PC-3 (cell line): ENCODE results near the gene IRF2. TPM values are rescaled to one million over a fixed set of nuclear protein-coding genes. Genes with fewer than 3 reads are reported as not detected.
"Not testable (repeated sequence)": the region's sequence is repeated elsewhere in the genome, so short reads cannot be mapped to it uniquely, and the experiment has no call there.

Source experiments
- ATAC-seq: fragments of 200-7000 bp; cut with Tn5 transposase; 2 replicates; pipeline ENCODE4 v1.9.1; 2020; ENCODE audit warnings: mild to moderate bottlenecking, moderate library complexity
- BruUV-seq: library from RNA; stranded (reverse); fragments of 400-500 nt; replicated peaks from 2 replicates; lab custom pipeline; 2021; lab: Mats Ljungman, UMichigan
- CTCF ChIA-PET: fragments of 300-600 bp; sonication (Branson Sonifier 250); formaldehyde crosslinking; loops from one replicate; lab custom pipeline; 2022; ENCODE audit warnings: antibody characterized with exemption; lab: Charles Lee
- POLR2A ChIA-PET: fragments of 300-600 bp; sonication (Branson Sonifier 250); formaldehyde crosslinking; loops from one replicate; lab custom pipeline; 2022; ENCODE audit warnings: antibody characterized with exemption; ENCODE audit not compliant: unreplicated experiment; lab: Charles Lee
- DNase-seq: peaks from one replicate; pipeline ENCODE4 v3.0.0-alpha.2; 2015
- H2AFZ ChIP-seq: fragments of 300-600 bp; sonication (generic); 2 replicates; pipeline ENCODE4 v1.6.0; 2016; ENCODE audit warnings: antibody characterized with exemption, low read length
- H3F3A ChIP-seq: fragments of 300-600 bp; sonication (generic); one replicate; pipeline ENCODE4 v1.6.0; 2017; ENCODE audit warnings: antibody characterized with exemption, low read length, control low read depth, mild to moderate bottlenecking; ENCODE audit not compliant: unreplicated experiment
- H3K27ac ChIP-seq: fragments of 300-600 bp; sonication (generic); 2 replicates; pipeline ENCODE4 v1.5.1; 2016; ENCODE audit warnings: mild to moderate bottlenecking, low read length
- H3K27me3 ChIP-seq: fragments of 300-600 bp; sonication (generic); 2 replicates; pipeline ENCODE4 v1.6.1; 2016; ENCODE audit warnings: low read length, mixed read lengths
- H3K36me3 ChIP-seq: fragments of 300-600 bp; sonication (generic); 2 replicates; pipeline ENCODE4 v1.6.1; 2016; ENCODE audit warnings: low read depth, mixed run types, low read length, mixed read lengths
- H3K4me1 ChIP-seq: fragments of 300-600 bp; sonication (generic); 2 replicates; pipeline ENCODE4 v1.5.1; 2016; ENCODE audit warnings: low read length; ENCODE audit not compliant: insufficient read depth
- H3K4me2 ChIP-seq: fragments of 300-600 bp; sonication (generic); 2 replicates; pipeline ENCODE4 v1.6.0; 2016; ENCODE audit warnings: low read length
- H3K4me3 ChIP-seq: fragments of 300-600 bp; sonication (generic); 2 replicates; pipeline ENCODE4 v1.5.1; 2016; ENCODE audit warnings: mild to moderate bottlenecking, low read length, mixed read lengths
- H3K79me2 ChIP-seq: fragments of 300-600 bp; sonication (generic); 2 replicates; pipeline ENCODE4 v1.6.1; 2017; ENCODE audit warnings: low read length, mixed read lengths
- H3K9ac ChIP-seq: fragments of 300-600 bp; sonication (generic); 2 replicates; pipeline ENCODE4 v1.6.0; 2016; ENCODE audit warnings: mild to moderate bottlenecking, low read length
- H3K9me2 ChIP-seq: fragments of 300-600 bp; sonication (generic); replicated peaks from 2 replicates; pipeline ENCODE4 v1.6.1; 2016; ENCODE audit warnings: mixed run types, low read length, mixed read lengths
- H3K9me3 ChIP-seq: fragments of 300-600 bp; sonication (generic); 2 replicates; pipeline ENCODE4 v1.6.1; 2016; ENCODE audit warnings: low read length, mixed read lengths
- H4K20me1 ChIP-seq: fragments of 300-600 bp; sonication (generic); 2 replicates; pipeline ENCODE4 v1.6.1; 2016; ENCODE audit warnings: low read length, mixed read lengths
- CTCF ChIP-seq: fragments of 300-600 bp; sonication (generic); conservative IDR thresholded peaks from 2 replicates; pipeline ENCODE4 v1.5.1; 2017; ENCODE audit warnings: antibody characterized with exemption, low read depth, mild to moderate bottlenecking, low read length
- EZH2 ChIP-seq: fragments of 300-600 bp; sonication (generic); IDR thresholded peaks from one replicate; pipeline ENCODE4 v1.6.1; 2017; ENCODE audit warnings: antibody characterized with exemption, mild to moderate bottlenecking, low read length; ENCODE audit not compliant: unreplicated experiment
- EZH2phosphoT487 ChIP-seq: fragments of 300-600 bp; sonication (generic); IDR thresholded peaks from 2 replicates; pipeline ENCODE4 v1.6.1; 2018; ENCODE audit warnings: mild to moderate bottlenecking, antibody characterized with exemption, low read length, borderline replicate concordance
- intact Hi-C: fragments of 100-400 bp; cut with micrococcal nuclease; formaldehyde crosslinking; loops from 2 replicates; pipeline ENCODE4 v1.9.0; 2023
- total RNA-seq: library from RNA; depleted of rRNA; stranded (reverse); fragments of >200 nt; gene quantifications from 2 replicates; pipeline ENCODE4 v1.2.3, GENCODE V29; 2014

IRF2 gene
- total RNA-seq, 1 experiment from 2014 or later: 7.7 TPM

- H3F3A ChIP-seq: no peaks in the 10 kb centered on the region
- peak; percentile 96 for ATAC-seq
- no peaks in the 10 kb centered on the region for H3K9me3 ChIP-seq
- no peaks in the 10 kb centered on the region for H3K9me2 ChIP-seq
- intact Hi-C loops: loop anchor here (5.0 kb wide), 2 partner anchors 39 to 59 kb away; no protein-coding TSS in a partner anchor
- DNase-seq: peak; percentile 73
- H3K36me3 ChIP-seq: no peaks in the 10 kb centered on the region
- H3K27ac ChIP-seq: no peak overlapping the region
- no peaks in the 10 kb centered on the region for H3K27me3 ChIP-seq
- no peaks in the 10 kb centered on the region for H4K20me1 ChIP-seq
- TF ChIP-seq EZH2phosphoT487 (no peak), CTCF (no peak), EZH2 (no peak)
- peak overlapping the region; percentile 42 for H3K9ac ChIP-seq
- H3K4me1 ChIP-seq: peaks cover 17% of the 10 kb centered on the region
- peak overlapping the region; percentile 76 for H3K4me3 ChIP-seq
- H3K79me2 ChIP-seq: no peaks in the 10 kb centered on the region
- peak overlapping the region; percentile 84 for H3K4me2 ChIP-seq
- ChIA-PET CTCF (interaction anchor here (0.6 kb wide), 1 partner anchor 12 kb away, joined by 3 read pairs; no protein-coding TSS in a partner anchor), POLR2A (no interaction called here)
- H2AFZ ChIP-seq: peak overlapping the region; percentile 93
- BruUV-seq: no TSS peak
These were observed 130.7 kb downstream of the IRF2 start for GRCh38 chr4:184343502-184344177.

DNA sequence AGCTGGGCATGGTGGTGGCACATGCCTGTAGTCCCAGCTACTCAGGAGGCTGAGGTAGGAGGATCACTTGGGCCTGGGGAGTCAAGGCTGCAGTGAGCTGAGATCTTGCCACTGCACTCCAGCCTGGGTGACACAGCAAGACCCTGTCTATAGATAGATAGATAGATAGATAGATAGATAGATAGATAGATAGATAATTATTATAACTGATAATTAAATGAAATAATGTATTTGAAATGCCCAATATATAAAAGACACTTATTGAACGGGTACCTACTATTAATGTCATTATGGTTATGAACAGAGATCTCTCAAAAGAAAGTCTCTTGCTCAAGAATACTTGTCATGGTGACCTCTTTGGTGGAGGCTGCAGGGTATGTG lies 131.5 kb downstream of the IRF2 start:
- ATAC-seq, H3K9me3 ChIP-seq, H4K20me1 ChIP-seq, BruUV-seq, POLR2A ChIA-PET, H3K27ac ChIP-seq, DNase-seq, H3K36me3 ChIP-seq, H3K79me2 ChIP-seq, H3F3A ChIP-seq, H3K9me2 ChIP-seq, CTCF ChIA-PET, H3K9ac ChIP-seq, H3K27me3 ChIP-seq: not testable (repeated sequence)
- H3K4me3 ChIP-seq: peak overlapping the region; percentile 76; the same call in 1 of the 2 replicates
- intact Hi-C loops: loop anchor here (5.0 kb wide), 2 partner anchors 39 to 59 kb away; no protein-coding TSS in a partner anchor
- peaks cover 14% of the 10 kb centered on the region for H3K4me1 ChIP-seq
- H2AFZ ChIP-seq: peak overlapping the region; percentile 93
- peak overlapping the region; percentile 84 for H3K4me2 ChIP-seq

- no peak for DNase-seq
- Histone ChIP-seq H3K79me2 (no peaks in the 10 kb centered on the region), H3F3A (no peaks in the 10 kb centered on the region), H3K4me3 (no peak overlapping the region), H3K36me3 (no peaks in the 10 kb centered on the region), H3K4me1 (peaks cover 9% of the 10 kb centered on the region), H3K9me2 (no peaks in the 10 kb centered on the region), H4K20me1 (no peaks in the 10 kb centered on the region), H2AFZ (no peak overlapping the region), H3K9ac (no peak overlapping the region), H3K27me3 (no peaks in the 10 kb centered on the region), H3K4me2 (no peak overlapping the region), H3K27ac (no peak overlapping the region), H3K9me3 (no peaks in the 10 kb centered on the region)
- CTCF ChIA-PET: no interaction called here
- no TSS peak for BruUV-seq
- intact Hi-C loops: loop anchor here (5.0 kb wide), 2 partner anchors 40 to 60 kb away; no protein-coding TSS in a partner anchor
- TF ChIP-seq CTCF (no peak), EZH2phosphoT487 (no peak), EZH2 (no peak)
- POLR2A ChIA-PET: no interaction called here
- ATAC-seq: no peak
These were observed 132.0 kb downstream of the IRF2 start for GRCh38 chr4:184342167-184342856.

DNA sequence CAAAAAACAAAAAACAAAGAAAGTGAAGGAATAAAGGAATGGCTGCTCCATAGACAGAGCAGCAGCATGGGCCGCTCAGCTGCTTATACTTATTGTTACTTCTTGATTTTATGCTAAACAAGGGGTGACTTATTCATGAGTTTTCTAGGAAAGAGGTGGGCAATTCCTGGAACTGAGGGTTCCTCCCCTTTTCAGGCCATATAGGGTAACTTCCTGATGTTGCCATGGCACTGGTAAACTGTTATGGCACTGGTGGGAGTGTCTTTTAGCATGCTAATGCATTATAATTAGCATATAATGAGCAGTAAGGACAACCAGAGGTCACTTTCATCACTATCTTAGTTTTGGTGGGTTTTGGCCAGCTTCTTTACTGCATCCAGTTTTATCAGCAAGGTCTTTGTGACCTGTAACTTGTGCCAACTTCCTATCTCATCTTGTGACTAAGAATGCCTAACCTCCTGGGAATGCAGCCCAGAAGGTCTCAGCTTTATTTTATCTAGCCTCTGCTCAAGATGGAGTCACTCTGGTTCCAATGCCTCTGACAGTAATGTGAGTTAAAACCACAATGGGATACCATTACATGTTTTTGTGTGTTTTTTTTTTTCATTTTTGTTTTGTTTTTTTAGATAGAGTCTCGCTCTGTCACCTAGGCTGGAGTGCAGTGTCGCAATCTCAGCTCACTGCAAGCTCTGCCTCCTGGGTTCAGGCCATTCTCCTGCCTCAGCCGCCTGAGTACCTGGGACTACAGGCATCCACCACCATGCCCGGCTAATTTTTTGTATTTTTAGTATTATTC lies 134.8 kb downstream of the IRF2 start:
- H4K20me1 ChIP-seq, CTCF ChIA-PET, H3K4me2 ChIP-seq, POLR2A ChIA-PET, H3K27ac ChIP-seq, H3K9ac ChIP-seq, H2AFZ ChIP-seq, H3K36me3 ChIP-seq, H3K9me2 ChIP-seq, H3K27me3 ChIP-seq, H3F3A ChIP-seq, H3K79me2 ChIP-seq, H3K4me1 ChIP-seq, H3K9me3 ChIP-seq, H3K4me3 ChIP-seq, ATAC-seq, BruUV-seq: not testable (repeated sequence)
- peak; percentile 58 for DNase-seq
- intact Hi-C loops: loop anchor here (5.0 kb wide), 2 partner anchors 43 to 63 kb away; no protein-coding TSS in a partner anchor
